Right hindlimb (tissue), 1 donor: ENCODE measurements around the gene PRR36.
A peak's percentile ranks its signal among the peaks of the same experiment; 100 is the strongest.
"Not testable (repeated sequence)": the region's sequence is repeated elsewhere in the genome, so short reads cannot be mapped to it uniquely, and the experiment has no call there.

Source experiments
- DNase-seq: peaks from one replicate; pipeline ENCODE4 v3.0.0-alpha.2; 2018

Gene PRR36

GRCh38 chr19:7870571-7871436, 3.4 kb downstream of the PRR36 start:
- peak; percentile 82 for DNase-seq

- peak; percentile 78 for DNase-seq
These were observed 4.2 kb downstream of the PRR36 start for GRCh38 chr19:7869910-7870511.

- DNase-seq = peak; percentile 71
These were observed 4.7 kb downstream of the PRR36 start for GRCh38 chr19:7869453-7869909.

GRCh38 chr19:7868671-7869452, 5.3 kb downstream of the PRR36 start:
- DNase-seq = peak; percentile 76

- no peak for DNase-seq
These were observed 5.9 kb downstream of the PRR36 start for GRCh38 chr19:7868326-7868670.

GRCh38 chr19:7867092-7867844, 6.9 kb downstream of the PRR36 start:
- DNase-seq = no peak

- DNase-seq = no peak
These were observed 7.6 kb downstream of the PRR36 start for GRCh38 chr19:7866399-7867091.

GRCh38 chr19:7865262-7865911, 8.8 kb downstream of the PRR36 start:
- no peak for DNase-seq

- no peak for DNase-seq
These were observed 9.5 kb downstream of the PRR36 start for GRCh38 chr19:7864690-7865074.

- DNase-seq = no peak
These were observed 10.1 kb downstream of the PRR36 start for GRCh38 chr19:7863971-7864689.

GRCh38 chr19:7863157-7863970, 10.8 kb downstream of the PRR36 start:
- no peak for DNase-seq

- peak; percentile 78 for DNase-seq
These were observed 11.7 kb downstream of the PRR36 start for GRCh38 chr19:7862413-7862951.

GRCh38 chr19:7861619-7862412, 12.4 kb downstream of the PRR36 start:
- no peak for DNase-seq

GRCh38 chr19:7860714-7861618, 13.2 kb downstream of the PRR36 start:
- DNase-seq = no peak

GRCh38 chr19:7859831-7860713, 14.1 kb downstream of the PRR36 start:
- DNase-seq = no peak

GRCh38 chr19:7859087-7859486, 15.1 kb downstream of the PRR36 start:
- DNase-seq = not testable (repeated sequence)
